Stimulated activated CD4-positive, alpha-beta T cell treated with anti-CD3 and anti-CD28 coated beads, Interleukin-12 subunit alpha, Interleukin-12 subunit beta, amount 100 ng/mL, for 48 hours (primary cell): ENCODE data around the gene TMEM109.
"Not testable (repeated sequence)": the region's sequence is repeated elsewhere in the genome, so short reads cannot be mapped to it uniquely, and the experiment has no call there.

Source experiments
- DNase-seq, 3 donors: peaks; one replicate each; pipeline ENCODE4 v3.0.0-alpha.2; 2020; ENCODE audit warnings: low read depth in 2 of 3, low spot score in 1 of 3

Gene TMEM109

DNA sequence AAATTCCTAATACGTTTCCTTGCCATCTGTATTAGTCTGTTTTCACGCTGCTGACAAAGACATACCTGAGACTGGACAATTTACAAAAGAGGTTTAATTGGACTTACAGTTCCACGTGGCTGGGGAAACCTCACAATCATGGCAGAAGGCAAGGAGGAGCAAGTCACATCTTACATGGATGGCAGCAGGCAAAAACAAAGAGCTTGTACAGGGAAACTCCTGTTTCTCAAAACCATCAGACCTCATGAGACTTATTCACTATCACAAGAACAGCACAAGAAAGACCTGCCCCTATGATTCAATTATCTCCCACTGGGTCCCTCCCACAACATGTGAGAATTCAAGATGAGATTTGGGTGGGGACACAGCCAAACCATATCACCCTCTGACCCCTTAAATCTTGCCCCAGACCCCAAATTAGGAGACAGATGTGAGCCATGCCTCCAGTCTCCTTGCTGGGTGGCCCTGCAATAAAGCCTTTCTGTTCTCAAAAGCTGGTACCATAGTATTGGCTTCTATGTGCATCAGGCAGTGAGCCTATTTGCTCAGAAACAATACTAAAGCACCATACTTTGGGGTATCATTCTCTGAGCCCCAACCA, 4.2 kb upstream of the TMEM109 start:
- DNase-seq, result not testable (repeated sequence)

- no peak for DNase-seq
Observed at GRCh38 chr11:60910281-60910687, 3.7 kb upstream of the TMEM109 start.

DNA sequence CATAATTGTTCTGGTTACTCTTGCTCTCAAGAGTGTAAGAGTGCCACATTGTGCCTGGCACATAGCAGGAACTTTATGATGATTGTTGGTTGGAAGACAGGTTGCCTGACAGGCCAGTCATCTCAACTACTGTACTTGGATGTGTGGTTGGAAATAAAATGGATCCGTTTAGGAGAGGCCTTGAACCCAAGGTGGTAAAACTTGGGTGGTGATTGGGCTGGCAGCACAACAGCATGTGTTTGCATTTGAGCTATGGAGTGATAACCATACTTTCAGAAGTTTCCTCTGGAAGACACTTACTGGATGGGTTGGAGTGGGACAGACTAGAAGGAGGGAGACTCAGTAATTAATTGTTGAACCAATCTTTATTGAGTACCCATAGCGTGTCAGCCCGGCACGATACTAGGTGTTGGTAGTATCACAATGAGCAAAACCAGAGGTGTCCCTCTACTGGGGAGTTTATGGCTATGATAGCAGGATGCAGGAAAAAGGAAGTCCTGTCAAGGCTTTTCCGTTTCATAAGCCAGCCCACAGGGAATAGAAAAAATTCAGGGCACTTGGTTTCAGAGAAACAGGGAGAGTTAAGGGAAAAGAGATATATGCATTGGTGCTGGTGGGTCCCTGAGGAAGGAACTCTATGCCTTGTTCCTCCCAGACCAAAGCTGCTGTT, 3.1 kb upstream of the TMEM109 start:
- DNase-seq, result no peak

GRCh38 chr11:60912223-60912850, 1.6 kb upstream of the TMEM109 start:
- no peak for DNase-seq

DNA sequence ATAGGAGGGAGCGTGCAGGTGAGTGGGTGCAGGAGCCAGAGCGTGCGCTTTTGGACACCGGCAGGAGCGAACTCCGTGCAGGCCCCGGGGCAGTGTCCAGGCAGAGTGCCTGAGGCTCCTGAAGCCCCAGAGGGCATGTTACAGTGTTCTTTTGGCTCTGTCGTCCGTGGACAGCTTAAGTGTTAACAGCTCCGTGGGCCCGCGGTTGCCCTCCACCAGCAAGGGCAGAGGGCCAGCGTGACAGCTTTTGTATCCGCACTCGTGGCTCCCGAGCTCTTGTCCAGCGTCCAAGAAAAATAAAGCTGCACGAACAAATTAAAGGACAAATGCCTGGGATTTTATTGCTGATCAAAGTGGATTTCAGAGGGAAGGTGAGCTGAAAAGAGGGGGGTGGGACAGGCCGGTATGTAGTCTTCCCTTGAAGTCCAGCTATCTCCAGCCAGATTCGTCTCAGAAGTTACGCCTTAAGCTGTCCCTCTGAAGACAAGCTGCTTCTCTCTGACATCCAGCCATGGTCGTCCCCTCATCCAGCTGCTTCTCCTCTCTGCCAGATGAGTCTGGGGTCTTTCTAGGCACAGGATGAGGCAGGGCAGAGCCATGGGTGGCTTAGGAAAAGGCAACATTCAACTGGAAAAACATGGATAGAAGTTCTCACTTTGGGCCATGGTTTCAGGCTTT, 968 bp upstream of the TMEM109 start:
- DNase-seq, result no peak

- no peak for DNase-seq
Observed at GRCh38 chr11:60914633-60915247, 782 bp downstream of the TMEM109 start.

DNA sequence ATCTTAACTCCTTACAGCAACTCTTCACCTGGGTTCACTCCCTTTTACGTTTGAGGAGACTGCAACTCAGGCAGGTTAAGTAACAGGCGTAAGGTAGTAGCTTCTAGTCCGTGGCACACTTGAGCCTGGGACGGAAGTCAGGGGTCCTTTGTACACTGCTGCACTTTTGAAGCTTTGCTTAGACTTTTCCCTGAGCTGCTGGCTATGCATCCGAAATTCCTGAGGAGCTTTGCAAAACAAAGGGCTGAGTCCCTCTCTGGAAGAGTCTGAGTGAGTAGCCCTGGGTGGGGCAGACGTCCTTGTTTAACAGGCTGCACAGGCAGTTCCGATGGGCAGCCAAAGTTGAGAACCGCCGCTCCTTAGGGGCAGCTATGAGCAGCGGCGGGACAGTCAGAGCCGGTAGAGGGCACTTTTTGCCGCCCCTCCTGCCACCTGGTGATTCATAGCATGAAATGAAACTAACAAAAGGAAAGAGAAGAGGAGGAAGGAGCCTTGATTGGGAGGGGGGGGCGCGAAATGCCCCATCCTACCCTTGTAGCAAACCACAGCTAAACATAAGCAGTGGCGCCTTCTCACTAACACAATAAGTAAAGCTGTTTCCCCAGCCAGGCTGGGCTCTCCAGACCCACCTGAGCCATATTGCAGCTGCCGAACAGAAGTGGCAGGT, 1.4 kb downstream of the TMEM109 start:
- peak; percentile 46 to 57 (median 55) for DNase-seq

DNA sequence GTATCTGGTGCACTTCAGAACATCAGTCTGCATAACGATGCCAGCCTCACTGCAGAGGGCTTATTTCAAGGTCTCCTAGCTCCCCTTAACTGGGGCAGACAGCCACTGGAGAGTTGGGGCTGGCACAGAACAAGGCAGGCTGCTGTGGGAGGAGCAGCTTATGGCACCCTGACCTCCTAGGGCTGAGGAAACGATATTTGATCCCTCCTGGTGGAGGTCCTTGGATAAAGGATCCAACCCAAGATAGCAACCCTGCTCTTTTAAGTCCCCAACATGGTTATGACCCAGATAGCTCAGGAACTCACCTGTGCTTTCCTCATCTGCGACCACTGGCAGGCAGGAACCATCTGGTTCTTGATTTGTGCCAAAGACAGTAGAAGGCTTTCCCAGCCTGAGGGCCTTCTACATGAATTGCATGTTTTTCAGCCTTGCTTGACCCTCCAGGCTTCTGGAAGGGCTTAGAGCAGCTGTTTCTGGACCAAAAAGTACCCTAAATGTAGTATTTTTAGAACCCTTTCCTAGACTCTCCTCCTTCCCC, 2.8 kb downstream of the TMEM109 start:
- DNase-seq, result no peak

DNA sequence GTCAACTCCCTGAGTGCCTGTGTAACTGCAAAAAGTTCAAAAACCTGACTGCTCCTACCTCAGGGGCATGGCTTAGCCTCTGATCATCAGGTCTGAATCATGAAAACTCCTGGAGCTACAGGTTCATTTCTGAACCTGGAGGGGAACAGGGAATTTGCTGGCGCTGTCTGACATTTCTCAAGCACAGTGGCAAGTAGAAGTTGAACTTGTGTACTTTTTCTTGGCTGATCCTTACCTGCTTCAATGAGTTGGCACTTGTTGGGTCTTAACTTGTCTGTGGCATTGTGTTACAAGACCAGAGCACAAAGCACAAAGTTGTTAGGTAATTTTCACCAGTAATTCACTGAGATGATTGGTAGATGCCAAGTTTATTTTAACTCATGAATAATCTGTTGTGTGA, 3.3 kb downstream of the TMEM109 start:
- no peak for DNase-seq

GRCh38 chr11:60918251-60918938, 4.4 kb downstream of the TMEM109 start:
- no peak for DNase-seq

- DNase-seq, result no peak
Observed at GRCh38 chr11:60918939-60919265, 4.9 kb downstream of the TMEM109 start.

DNA sequence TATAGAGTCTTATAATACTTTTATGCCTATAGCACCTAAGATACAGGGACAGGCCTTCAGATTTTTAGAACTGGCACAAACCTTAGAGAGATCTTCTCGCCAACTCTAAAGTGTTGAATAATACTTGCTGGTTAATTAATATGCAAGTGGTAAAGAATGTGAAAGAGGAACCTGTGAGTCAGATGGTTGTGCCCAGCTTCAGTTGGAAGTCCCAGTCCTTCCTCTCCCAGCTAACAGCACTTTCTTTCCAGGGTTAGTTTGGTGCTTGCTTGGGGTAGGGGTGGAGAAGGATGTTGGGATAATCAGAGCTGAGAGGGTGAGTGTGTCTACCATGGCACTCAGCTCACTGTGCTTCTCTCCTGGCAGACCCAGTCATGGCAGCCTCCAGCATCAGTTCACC, 5.4 kb downstream of the TMEM109 start:
- DNase-seq, result no peak

DNA sequence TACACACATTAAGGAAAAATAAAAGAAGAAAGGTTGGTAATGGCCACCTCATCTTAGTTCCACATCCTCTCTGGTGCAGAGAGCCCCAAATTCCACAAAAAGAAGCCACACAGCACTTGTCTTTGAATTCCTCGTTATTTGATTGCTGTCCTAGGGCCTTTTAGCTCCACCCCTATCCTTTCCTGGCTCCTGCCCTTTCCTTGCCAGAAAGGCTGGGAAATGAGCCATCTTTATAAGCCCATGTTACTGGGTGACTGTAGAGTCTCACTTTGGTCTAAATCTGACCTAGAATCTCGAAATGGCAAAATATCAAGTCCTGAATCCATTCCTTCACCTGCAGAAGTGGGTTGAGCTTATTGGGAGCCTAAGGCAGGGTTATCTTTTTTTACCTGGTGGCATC, 6.0 kb downstream of the TMEM109 start:
- DNase-seq, result no peak

DNA sequence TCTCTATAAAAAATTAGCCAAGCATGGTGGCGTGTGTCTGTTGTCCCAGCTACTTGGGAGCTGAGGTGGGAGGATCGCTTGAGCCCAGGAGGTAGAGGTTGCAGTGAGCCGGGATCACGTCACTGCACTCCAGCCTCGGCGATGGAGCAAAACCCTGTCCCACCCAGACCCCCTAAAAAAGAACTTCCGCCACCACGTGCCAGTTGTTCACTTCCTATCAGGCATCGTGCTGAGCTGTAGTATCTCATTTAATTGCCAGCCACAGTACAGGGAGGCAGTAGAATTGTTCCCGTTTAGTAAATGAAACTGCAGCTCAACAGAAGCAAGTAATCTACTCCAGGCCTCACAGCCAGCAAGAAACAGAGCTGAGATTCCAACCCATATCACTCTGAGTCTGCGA, 7.3 kb downstream of the TMEM109 start:
- no peak for DNase-seq

GRCh38 chr11:60921777-60922335, 7.9 kb downstream of the TMEM109 start:
- DNase-seq, result no peak

- DNase-seq, result no peak
Observed at GRCh38 chr11:60922906-60923305, 8.9 kb downstream of the TMEM109 start.

DNA sequence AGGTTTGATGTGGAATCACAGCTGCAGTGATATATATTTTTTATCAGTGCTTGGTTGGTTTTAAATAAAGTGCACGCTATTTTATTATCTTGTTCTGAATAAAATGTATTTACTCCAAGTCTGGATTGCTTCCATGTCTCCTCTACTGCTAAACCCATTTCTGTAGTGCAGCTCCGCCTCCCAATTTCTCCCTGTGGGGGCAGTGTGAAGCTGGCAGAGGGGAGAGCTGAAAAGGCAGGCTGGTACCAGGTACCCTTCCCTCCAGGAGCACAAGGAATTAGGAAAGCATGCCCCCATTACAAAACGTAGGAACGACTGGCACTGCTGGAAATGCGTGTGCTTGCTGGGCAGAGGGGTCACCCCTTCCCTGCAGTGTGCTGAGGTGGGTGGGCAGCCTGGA, 9.4 kb downstream of the TMEM109 start:
- no peak for DNase-seq

DNA sequence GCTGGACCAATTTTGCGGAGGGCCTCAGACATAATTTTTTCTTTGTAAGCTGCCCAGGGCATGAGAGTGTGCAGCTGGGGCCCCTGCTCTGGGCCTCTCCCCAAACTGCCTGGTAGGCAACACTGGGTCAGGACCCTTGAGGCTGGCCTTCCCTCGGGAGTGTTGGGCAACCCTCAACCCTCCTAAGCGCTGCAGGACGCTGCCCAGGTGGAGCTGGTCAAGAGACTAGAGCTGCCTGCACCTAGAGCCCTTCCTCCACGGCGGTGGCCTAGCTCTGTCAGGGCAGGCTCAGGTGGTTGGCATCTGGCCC, 9.8 kb downstream of the TMEM109 start:
- DNase-seq, result no peak

GRCh38 chr11:60924110-60924905, 10.3 kb downstream of the TMEM109 start, which contains the start of gene TMEM132A:
Gene TMEM132A, plus strand, starts transcription at chr11:60924460. Its CDS starts 174 bp downstream, at chr11:60924634.
- no peak for DNase-seq
